22Rv1 (cell line): ENCODE measurements around the gene BIRC5.

ENCODE experiments used
- ZFX ChIP-seq: fragments of 450-650 bp; IDR thresholded peaks from 2 replicates; pipeline ENCODE4 v1.6.1; 2017; ENCODE audit warnings: antibody characterized with exemption, borderline replicate concordance
- TF ChIP-seq, protein P1 (sequence below): fragments of 450-650 bp; IDR thresholded peaks from 2 replicates; pipeline ENCODE4 v1.5.1; 2017; ENCODE audit warnings: mild to moderate bottlenecking

DNA sequence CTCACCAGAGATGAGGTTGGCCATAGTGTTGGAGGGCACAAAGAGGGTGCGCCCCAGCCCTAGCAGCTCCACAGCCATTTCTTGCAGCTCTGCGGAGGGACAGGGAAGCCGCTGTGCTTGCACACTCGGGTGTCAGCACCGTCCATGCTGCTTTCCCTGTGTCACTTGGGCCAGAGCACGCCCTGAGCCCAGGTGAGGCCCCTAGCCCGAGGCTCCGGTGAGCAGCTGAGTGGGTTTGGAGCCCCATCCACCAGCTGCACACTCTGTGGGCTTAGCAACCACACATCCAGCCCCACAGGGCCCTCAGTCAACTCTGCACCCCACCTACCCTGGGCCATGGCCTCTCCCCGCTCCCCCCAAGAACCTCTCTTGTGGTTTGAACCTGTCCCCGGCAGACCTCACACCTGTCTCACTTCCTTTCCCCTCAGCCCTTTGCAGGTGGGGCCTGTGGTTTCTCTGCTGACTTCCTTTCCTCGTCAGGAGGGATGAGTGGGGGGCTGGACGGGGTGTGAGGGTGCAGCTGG, 38.1 kb downstream of the BIRC5 start:
- TF ChIP-seq, protein P1, sequence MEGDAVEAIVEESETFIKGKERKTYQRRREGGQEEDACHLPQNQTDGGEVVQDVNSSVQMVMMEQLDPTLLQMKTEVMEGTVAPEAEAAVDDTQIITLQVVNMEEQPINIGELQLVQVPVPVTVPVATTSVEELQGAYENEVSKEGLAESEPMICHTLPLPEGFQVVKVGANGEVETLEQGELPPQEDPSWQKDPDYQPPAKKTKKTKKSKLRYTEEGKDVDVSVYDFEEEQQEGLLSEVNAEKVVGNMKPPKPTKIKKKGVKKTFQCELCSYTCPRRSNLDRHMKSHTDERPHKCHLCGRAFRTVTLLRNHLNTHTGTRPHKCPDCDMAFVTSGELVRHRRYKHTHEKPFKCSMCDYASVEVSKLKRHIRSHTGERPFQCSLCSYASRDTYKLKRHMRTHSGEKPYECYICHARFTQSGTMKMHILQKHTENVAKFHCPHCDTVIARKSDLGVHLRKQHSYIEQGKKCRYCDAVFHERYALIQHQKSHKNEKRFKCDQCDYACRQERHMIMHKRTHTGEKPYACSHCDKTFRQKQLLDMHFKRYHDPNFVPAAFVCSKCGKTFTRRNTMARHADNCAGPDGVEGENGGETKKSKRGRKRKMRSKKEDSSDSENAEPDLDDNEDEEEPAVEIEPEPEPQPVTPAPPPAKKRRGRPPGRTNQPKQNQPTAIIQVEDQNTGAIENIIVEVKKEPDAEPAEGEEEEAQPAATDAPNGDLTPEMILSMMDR, result no peak
- no peak for TF ChIP-seq ZFX
